GM18526 (cell line): ENCODE data around the gene GABRD.

ENCODE experiments used
- POLR2A ChIP-seq: IDR thresholded peaks from 3 replicates; pipeline ENCODE4 v1.6.1; 2011; ENCODE audit not compliant: insufficient read length; ENCODE audit errors: extremely low read depth

The GABRD gene

GRCh38 chr1:2001773-2002411 is 17.3 kb upstream of the GABRD start:
- no peak for TF ChIP-seq POLR2A

- no peak for TF ChIP-seq POLR2A
Measured at GRCh38 chr1:2003541-2004131, 15.5 kb upstream of the GABRD start, which contains the start of gene CFAP74. CFAP74 (minus strand) TSS chr1:2003786; CDS start chr1:1990956, 12,830 bp downstream.

- TF ChIP-seq POLR2A, result no peak
Measured at GRCh38 chr1:2004856-2005255, 14.3 kb upstream of the GABRD start.

GRCh38 chr1:2009101-2010053 is 9.8 kb upstream of the GABRD start:
- no peak for TF ChIP-seq POLR2A

GRCh38 chr1:2014181-2014580 is 5.0 kb upstream of the GABRD start:
- TF ChIP-seq POLR2A, result no peak

- TF ChIP-seq POLR2A, result no peak
Measured at GRCh38 chr1:2014741-2015735, 4.1 kb upstream of the GABRD start.

- TF ChIP-seq POLR2A, result no peak
Measured at GRCh38 chr1:2016123-2016522, 3.0 kb upstream of the GABRD start.

- TF ChIP-seq POLR2A, result no peak
Measured at GRCh38 chr1:2018217-2019171, 651 bp upstream of the GABRD start.

- TF ChIP-seq POLR2A, result no peak
Measured at GRCh38 chr1:2019571-2020309, 595 bp downstream of the GABRD start.

GRCh38 chr1:2020310-2020655 is 1.1 kb downstream of the GABRD start:
- TF ChIP-seq POLR2A, result no peak

GRCh38 chr1:2021550-2021949 is 2.4 kb downstream of the GABRD start:
- no peak for TF ChIP-seq POLR2A

GRCh38 chr1:2022063-2022770 is 3.1 kb downstream of the GABRD start:
- TF ChIP-seq POLR2A, result no peak

GRCh38 chr1:2023187-2023586 is 4.0 kb downstream of the GABRD start:
- TF ChIP-seq POLR2A, result no peak

GRCh38 chr1:2024451-2024850 is 5.3 kb downstream of the GABRD start:
- no peak for TF ChIP-seq POLR2A
